ENCODE data around the gene GALNS.

GALNS gene

GRCh38 chr16:88874938-88875599 is 18.3 kb upstream of the GALNS start:
- no peak for DNase-seq

DNA sequence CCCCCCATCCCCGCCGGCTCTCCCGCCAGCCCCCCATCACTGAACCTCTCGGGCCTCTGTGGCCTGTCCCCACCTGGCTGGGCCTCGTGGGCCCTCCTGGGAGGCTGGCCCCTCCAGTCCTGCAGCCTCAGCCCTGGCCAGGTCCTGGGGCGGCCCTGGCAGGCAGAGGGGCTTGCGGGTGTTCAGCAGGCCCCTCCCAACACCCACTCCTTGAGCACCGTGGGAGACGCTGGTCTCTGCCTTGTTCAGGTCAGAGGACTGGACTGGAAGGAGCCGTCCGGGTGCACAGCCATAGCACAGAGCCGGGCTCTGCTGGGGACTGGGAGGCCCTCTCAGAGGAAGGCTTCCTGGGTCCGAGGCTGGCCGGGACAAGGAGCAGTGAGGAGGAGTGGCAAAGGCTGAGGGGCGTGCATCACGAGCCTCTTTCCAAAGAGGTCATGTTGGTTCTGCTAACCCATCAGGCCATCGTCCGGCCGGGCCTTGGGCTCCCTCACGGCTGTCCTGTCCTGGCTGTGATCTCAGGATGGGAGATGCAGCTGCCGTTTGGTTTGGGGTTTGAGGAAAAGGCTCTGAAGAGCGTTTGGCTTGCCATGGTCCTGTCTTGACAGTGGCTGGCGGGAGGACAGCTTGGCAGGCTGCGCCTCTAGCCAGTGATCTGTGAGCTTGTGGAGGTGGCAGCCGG is 16.0 kb upstream of the GALNS start:
- DNase-seq = no peak

GRCh38 chr16:88871730-88872416 is 15.1 kb upstream of the GALNS start:
- DNase-seq = no peak

- no peak for DNase-seq
Observed at GRCh38 chr16:88871349-88871702, 14.6 kb upstream of the GALNS start.

GRCh38 chr16:88870608-88871348 is 14.0 kb upstream of the GALNS start:
- DNase-seq = no peak

GRCh38 chr16:88869673-88869980 is 12.9 kb upstream of the GALNS start:
- no peak for DNase-seq

GRCh38 chr16:88868974-88869672 is 12.4 kb upstream of the GALNS start:
- no peak for DNase-seq

DNA sequence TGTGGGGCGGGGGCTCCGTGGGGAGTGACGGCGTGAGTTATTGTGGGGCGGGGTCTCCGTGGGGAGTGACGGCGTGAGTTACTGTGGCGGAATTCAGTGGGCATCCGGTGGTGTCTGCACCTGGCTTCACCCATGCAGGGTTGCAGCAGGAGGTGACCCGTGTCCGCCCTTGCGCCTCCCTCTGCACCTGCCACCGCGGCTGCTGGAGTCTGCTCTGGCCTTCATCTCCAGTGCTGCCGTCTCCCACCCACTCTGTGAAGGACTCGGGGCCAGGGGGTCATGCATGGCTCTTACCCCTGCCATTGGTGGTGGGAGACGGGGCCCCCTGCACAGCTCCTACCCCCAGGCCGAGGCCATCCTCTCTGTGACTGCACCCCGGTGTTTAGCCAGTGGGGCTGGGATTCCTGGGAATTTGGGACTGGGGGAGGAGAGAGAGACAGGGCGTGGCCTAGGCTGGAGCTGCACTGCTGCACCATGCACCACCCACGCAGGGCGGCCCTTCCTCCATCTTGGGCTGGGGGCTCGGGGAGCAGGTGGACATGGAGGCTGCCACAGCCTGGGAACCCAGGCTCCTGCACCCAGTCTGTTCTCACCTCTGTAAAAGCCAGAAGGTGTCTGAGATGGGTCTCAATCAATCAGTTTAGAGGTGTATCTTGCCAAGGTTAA is 11.0 kb upstream of the GALNS start:
- DNase-seq = no peak

DNA sequence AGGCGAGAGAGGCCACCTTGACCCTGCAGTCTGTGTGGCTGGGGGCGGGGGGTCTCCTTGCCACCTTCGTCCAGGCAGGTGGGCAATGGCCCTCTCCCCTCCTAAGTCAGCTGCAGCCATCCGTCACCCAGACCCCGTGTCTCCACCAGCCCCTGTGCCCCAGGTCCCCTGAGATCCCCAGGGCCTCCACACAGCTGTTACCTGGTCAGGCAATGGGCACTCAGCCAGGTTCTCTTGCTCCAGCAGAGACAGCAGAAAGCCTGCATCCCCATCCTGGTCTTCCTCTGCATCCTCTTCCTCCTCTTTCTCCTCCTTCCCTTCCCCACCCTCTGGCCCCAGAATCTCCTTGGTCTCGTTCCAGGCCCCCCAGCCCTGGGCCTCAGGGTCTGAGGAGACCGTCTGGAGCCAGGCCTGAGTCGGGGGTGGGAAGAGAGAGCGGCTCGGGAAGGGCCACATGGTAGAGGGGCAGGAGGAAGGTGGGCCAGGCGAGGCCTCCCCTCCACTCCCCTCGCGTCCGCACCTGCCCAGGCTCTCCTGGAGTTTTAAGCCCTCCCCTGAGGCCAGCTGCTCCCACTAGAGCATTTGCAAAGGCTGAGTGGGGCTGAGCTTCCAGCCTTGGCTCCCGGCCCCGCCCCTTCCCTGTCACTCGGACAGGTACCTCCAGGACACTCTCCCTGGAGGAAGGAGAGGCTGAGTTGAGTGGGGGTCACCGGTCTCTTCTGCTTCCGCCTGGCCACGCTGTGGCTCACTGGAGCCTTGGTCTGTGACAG is 9.6 kb upstream of the GALNS start, which contains the start of gene PABPN1L:
Gene PABPN1L (minus strand): TSS at position 510 of the 770 bp plus-strand sequence. CDS start 54 bp downstream, at position 456.
- no peak for DNase-seq

DNA sequence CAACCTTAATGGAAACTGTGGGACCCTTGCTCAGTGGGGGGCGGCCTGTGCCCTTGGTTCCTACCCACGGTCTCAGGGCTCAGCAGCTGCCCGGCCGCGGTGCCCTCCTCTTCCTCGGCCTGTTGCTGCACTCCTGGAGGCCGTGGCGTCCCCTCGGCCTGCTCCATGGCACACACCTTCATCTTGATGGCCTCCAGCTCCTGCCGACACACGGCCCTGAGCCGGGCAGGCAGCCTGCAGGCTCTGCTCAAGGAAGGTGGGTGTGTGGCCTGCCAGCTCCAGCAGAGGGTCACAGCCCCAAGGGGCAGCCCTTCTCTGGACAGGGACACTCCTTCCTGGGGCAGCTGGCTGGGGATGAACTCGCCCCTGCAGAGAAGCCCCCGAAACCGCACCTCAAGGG is 9.0 kb upstream of the GALNS start:
- no peak for DNase-seq

- DNase-seq = no peak
Observed at GRCh38 chr16:88865310-88865709, 8.6 kb upstream of the GALNS start.

GRCh38 chr16:88864521-88864920 is 7.8 kb upstream of the GALNS start:
- no peak for DNase-seq

DNA sequence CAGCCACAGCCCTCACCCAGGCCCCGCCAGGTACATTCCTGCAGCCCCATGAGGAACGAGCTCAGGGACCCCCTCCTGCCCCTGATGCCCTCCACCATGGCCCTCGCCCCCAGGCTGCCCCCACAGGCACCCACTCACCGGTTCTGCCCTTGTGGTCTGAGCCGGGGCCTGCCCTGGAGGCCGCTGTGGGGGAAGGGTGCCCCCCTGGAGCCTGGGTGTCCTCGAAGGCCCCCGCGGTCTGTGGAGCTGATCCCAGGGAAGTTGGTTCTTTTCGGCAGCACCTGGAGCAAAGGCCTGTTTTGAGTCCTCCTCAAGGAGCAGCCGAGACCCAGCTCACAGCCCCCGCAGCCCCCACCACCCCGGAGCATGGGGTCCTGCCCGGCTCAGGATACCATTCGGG is 7.4 kb upstream of the GALNS start:
- no peak for DNase-seq

DNA sequence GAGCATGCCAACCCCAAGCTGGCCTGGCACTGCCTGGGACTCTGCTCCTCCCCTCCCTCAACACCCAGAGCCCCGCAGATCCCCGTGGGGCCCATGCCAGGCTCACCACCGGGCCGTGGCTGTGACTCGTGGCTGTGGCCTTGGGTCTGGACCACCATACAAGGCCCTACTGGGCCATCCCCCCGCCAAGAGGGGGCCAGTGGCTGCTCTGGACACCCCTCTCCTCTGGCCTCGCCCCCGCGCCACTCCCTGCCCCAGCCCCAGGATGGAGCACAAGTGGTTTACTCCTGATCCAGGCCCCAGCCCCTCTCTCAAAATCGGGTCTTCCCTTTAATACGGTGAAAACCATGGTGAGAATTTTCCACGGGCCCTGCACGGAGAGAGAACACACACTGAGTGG is 6.7 kb upstream of the GALNS start:
- no peak for DNase-seq

DNA sequence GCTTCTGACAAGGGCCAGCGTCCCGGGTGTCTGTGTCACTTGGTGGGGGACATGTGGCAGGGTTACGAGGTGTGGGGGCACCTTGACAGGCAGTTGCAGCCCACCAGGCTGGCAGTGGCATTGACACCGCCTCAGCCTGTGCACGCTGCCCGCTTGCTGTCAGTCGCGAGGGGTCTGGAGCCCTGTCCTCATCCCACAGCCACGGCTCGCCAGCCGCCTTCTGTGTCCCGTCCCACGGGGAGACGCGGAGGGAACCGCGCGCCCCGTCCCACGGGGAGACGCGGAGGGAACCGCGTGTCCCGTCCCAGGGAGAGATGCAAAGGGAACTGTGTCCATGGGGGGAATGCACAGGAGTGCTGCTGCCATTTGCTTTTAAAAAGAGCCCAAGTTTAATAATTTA is 6.2 kb upstream of the GALNS start:
- DNase-seq = no peak

DNA sequence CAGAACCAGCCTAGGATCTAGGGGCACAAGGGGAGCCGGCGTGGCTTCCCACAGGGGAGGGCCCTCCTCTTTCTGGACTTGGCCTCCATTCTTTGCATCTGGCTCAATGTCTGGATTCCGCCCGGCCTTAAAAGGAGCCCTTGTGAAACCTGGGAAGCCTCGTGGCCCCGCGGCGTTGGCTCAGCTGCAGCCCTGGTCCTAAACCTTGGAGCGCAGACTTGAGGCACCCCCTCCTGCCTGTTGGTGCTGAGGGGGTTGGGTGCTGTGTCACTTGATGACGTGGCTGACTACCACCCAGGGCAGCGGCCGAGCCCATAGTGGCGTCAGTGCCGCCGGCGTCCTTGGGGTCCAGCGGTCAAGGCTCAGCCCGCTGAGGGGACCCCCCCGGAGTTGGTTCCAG is 4.6 kb upstream of the GALNS start:
- DNase-seq = no peak

- DNase-seq = no peak
Observed at GRCh38 chr16:88859381-88860091, 2.8 kb upstream of the GALNS start.

- peak; percentile 79 to 82 for DNase-seq
Observed at GRCh38 chr16:88857728-88858339, 1.1 kb upstream of the GALNS start.

DNA sequence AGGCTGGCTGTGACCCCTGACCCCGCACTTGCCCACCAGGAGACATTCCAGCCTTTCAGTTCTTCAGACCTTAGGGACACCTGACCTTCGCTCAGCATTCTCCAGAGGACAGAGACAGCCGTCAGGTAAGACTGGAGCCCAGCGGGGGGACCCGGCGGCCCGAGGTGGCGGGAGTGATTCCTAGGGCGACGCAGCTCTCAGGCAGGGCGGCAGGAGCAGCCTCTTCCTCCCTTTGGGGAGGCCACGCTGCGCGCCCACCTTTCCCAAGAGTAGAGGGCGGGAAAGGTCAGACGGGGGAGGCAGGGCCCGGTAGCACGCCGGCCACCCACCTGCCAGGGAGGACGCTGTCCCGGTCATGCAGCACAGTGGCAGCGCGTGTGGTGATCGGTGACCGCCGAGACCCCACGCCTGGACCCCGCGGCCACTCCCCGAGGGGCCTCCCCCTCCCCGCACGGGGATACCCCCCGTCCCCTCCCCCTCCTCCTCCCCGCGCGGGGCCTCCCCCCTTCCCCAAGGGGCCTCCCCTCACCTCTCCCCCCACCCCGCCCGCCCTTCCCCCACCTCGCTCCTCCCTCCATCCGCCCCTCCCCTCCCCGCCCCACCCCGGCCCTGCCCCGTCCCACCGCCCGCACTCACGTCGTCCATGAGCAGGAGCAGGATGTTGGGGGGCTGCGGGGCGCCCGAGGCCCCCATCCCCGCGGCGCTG is 472 bp downstream of the GALNS start:
- DNase-seq = peak in 1 of 2 donors; percentile 9

- DNase-seq = no peak
Observed at GRCh38 chr16:88855736-88856121, 1.0 kb downstream of the GALNS start.

Data from stimulated activated CD4-positive, alpha-beta T cell treated with anti-CD3 and anti-CD28 coated beads, Interleukin-2, amount 100 ng/mL, for 24 hours (primary cell).